ENCODE data around the gene NAPG. TPM values are rescaled to one million over a fixed set of nuclear protein-coding genes. Genes with fewer than 3 reads are reported as not detected.
"Not testable (repeated sequence)": the region's sequence is repeated elsewhere in the genome, so short reads cannot be mapped to it uniquely, and the experiment has no call there.

The NAPG gene
- total RNA-seq, 2 experiments from 2014 or later = 26.6 to 32.1 TPM

DNA sequence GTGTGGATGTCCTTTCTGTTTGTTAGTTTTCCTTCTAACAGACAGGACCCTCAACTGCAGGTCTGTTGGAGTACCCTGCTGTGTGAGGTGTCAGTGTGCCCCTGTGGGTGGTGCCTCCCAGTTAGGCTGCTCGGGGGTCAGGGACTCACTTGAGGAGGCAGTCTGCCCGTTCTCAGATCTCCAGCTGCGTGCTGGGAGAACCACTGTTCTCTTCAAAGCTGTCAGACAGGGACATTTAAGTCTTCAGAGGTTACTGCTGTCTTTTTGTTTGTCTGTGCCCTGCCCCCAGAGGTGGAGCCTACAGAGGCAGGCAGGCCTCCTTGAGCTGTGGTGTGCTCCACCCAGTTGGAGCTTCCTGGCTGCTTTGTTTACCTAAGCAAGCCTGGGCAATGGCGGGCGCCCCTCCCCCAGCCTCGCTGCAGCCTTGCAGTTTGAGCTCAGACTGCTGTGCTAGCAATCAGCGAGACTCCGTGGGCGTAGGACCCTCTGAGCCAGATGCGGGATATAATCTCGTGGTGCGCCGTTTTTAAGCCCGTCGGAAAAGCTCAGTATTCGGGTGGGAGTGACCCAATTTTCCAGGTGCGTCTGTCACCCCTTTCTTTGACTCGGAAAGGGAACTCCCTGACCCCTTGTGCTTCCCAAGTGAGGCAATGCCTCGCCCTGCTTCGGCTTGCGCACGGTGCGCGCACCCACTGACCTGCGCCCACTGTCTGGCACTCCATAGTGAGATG, 52.2 kb downstream of the NAPG start:
- CTCF ChIA-PET = interaction anchor here (1.6 kb wide), 1 partner anchor 12 kb away, joined by 4 read pairs; no protein-coding TSS in a partner anchor
- H3K9me3 Mint-ChIP-seq; POLR2A ChIA-PET; DNase-seq; H3K27me3 Mint-ChIP-seq; H3K36me3 Mint-ChIP-seq (ENCODE audit: low read depth); H3K4me3 Mint-ChIP-seq: not testable (repeated sequence)
- Mint-ChIP-seq H3K27ac (peak overlapping the region; percentile 85), H3K4me1 (peaks cover 17% of the 10 kb centered on the region)

- POLR2A ChIA-PET; H3K36me3 Mint-ChIP-seq (ENCODE audit: low read depth); DNase-seq; H3K4me3 Mint-ChIP-seq; H3K9me3 Mint-ChIP-seq; H3K27me3 Mint-ChIP-seq: not testable (repeated sequence)
- peaks cover 17% of the 10 kb centered on the region for H3K4me1 Mint-ChIP-seq
- CTCF ChIA-PET = interaction anchor here (1.6 kb wide), 1 partner anchor 13 kb away, joined by 4 read pairs; no protein-coding TSS in a partner anchor
- peak overlapping the region; percentile 41 for H3K27ac Mint-ChIP-seq
Measured at GRCh38 chr18:10578573-10578899, 52.7 kb downstream of the NAPG start.

- POLR2A ChIA-PET = no interaction called here
Measured at GRCh38 chr18:10579079-10579867, 53.4 kb downstream of the NAPG start.

DNA sequence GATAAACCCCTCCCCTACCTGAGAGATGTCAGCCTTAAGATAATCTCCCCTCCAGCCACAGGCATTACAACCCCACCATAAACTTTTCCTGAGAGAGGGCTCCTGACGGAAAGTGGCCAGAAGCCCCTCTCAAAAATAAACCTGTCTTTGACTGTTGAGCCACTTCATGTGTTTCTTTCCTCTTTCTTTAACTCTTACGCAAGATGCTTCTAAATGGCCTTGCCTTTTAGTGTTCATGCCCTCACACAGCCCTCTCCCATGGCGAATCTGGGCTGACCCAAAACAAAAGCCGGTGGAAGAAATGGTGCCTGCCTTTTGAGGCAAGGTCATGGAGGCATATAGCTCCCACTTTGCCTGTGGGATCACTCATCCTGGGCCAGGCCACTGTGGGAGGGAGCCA, 54.4 kb downstream of the NAPG start:
- Mint-ChIP-seq H3K9me3 (no peaks in the 10 kb centered on the region), H3K27me3 (peaks cover under 1% of the 10 kb centered on the region), H3K36me3 (ENCODE audit: low read depth) (peaks cover 2% of the 10 kb centered on the region), H3K4me1 (peaks cover 17% of the 10 kb centered on the region), H3K4me3 (no peak overlapping the region), H3K27ac (no peak overlapping the region)
- no peak for DNase-seq
- CTCF ChIA-PET = interaction anchor here (0.6 kb wide), 1 partner anchor 162 kb away, joined by 3 read pairs; no protein-coding TSS in a partner anchor
- POLR2A ChIA-PET = no interaction called here

More at GRCh38 chr18:10579079-10579867, 53.4 kb downstream of the NAPG start:
- H3K36me3 Mint-ChIP-seq (ENCODE audit: low read depth) = peaks cover 2% of the 10 kb centered on the region
- no peak overlapping the region for H3K4me3 Mint-ChIP-seq
- CTCF ChIA-PET = interaction anchor here (1.6 kb wide), 1 partner anchor 13 kb away, joined by 4 read pairs; no protein-coding TSS in a partner anchor
- H3K4me1 Mint-ChIP-seq = peaks cover 17% of the 10 kb centered on the region
- H3K27ac Mint-ChIP-seq = peak overlapping the region; percentile 27
- no peak for DNase-seq
- H3K27me3 Mint-ChIP-seq = no peaks in the 10 kb centered on the region
- H3K9me3 Mint-ChIP-seq = no peaks in the 10 kb centered on the region

- ChIA-PET CTCF (no interaction called here), POLR2A (no interaction called here)
- H3K36me3 Mint-ChIP-seq (ENCODE audit: low read depth) = no peaks in the 10 kb centered on the region
- H3K9me3 Mint-ChIP-seq = no peaks in the 10 kb centered on the region
- no peak overlapping the region for H3K4me3 Mint-ChIP-seq
- peaks cover 3% of the 10 kb centered on the region for H3K4me1 Mint-ChIP-seq
- peaks cover 3% of the 10 kb centered on the region for H3K27me3 Mint-ChIP-seq
- no peak for DNase-seq
- H3K27ac Mint-ChIP-seq = no peak overlapping the region
Measured at GRCh38 chr18:10585260-10585659, 59.4 kb downstream of the NAPG start.

DNA sequence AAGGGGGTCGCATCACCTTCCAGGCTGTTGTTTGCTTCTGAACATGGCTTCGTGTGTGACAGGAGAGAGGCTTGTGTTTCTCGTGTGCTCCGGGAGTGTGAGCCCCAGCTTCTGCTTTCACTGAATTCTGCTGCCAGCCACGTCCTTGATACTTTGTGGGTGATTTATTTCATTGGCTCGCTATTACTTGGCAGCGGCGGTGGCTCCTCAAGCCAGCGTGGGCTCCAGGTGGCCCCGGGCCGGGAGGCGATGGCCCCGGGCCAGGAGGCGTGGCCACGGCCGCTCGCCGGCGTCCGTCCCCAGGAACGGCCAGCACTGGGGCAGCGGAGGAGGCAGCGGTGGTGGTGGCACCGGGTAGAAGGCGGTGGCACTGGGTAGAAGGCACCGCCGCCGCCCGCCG, 63.1 kb downstream of the NAPG start:
- Mint-ChIP-seq H3K36me3 (ENCODE audit: low read depth) (no peaks in the 10 kb centered on the region), H3K4me1 (peaks cover 13% of the 10 kb centered on the region), H3K4me3 (no peak overlapping the region), H3K27ac (no peak overlapping the region), H3K9me3 (peaks cover 3% of the 10 kb centered on the region), H3K27me3 (peaks cover 3% of the 10 kb centered on the region)
- CTCF ChIA-PET = no interaction called here
- POLR2A ChIA-PET = no interaction called here
- no peak for DNase-seq

DNA sequence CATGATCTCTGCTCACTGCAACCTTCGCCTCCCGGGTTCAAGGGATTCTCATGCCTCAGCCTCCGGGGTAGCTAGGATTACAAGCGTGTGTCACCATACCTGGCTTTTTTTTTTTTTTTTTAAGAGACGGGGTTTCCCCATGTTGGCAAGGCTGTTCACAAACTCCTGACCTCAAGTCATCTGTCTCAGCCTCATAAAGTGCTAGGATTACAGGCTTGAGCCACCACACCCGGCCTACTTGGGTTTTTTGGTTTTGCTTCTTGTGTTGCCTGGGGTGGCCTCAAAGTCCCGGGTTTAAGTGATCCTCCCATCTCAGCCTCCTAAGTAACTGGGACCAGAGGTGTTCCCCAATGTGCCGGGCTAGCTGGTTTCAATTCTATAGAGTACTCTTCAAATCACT, 64.6 kb downstream of the NAPG start:
- peaks cover under 1% of the 10 kb centered on the region for H3K27me3 Mint-ChIP-seq
- H3K9me3 Mint-ChIP-seq = peaks cover 3% of the 10 kb centered on the region
- CTCF ChIA-PET = no interaction called here
- POLR2A ChIA-PET = no interaction called here
- no peaks in the 10 kb centered on the region for H3K36me3 Mint-ChIP-seq (ENCODE audit: low read depth)
- no peak for DNase-seq
- peaks cover 13% of the 10 kb centered on the region for H3K4me1 Mint-ChIP-seq
- no peak overlapping the region for H3K4me3 Mint-ChIP-seq
- H3K27ac Mint-ChIP-seq = no peak overlapping the region

- ChIA-PET CTCF (no interaction called here), POLR2A (no interaction called here)
- Mint-ChIP-seq H3K27me3 (no peaks in the 10 kb centered on the region), H3K4me1 (peaks cover 13% of the 10 kb centered on the region), H3K4me3 (no peak overlapping the region), H3K9me3 (peaks cover 3% of the 10 kb centered on the region), H3K27ac (no peak overlapping the region), H3K36me3 (ENCODE audit: low read depth) (no peaks in the 10 kb centered on the region)
- no peak for DNase-seq
Measured at GRCh38 chr18:10591896-10592295, 66.1 kb downstream of the NAPG start.

- H3K27me3 Mint-ChIP-seq; H3K4me3 Mint-ChIP-seq; POLR2A ChIA-PET; DNase-seq; H3K27ac Mint-ChIP-seq; H3K9me3 Mint-ChIP-seq; H3K36me3 Mint-ChIP-seq (ENCODE audit: low read depth): not testable (repeated sequence)
- CTCF ChIA-PET = interaction anchor here (0.6 kb wide), 1 partner anchor 1998 kb away, joined by 3 read pairs; no protein-coding TSS in a partner anchor
- peaks cover 13% of the 10 kb centered on the region for H3K4me1 Mint-ChIP-seq
Measured at GRCh38 chr18:10593366-10594022, 67.7 kb downstream of the NAPG start.

DNA sequence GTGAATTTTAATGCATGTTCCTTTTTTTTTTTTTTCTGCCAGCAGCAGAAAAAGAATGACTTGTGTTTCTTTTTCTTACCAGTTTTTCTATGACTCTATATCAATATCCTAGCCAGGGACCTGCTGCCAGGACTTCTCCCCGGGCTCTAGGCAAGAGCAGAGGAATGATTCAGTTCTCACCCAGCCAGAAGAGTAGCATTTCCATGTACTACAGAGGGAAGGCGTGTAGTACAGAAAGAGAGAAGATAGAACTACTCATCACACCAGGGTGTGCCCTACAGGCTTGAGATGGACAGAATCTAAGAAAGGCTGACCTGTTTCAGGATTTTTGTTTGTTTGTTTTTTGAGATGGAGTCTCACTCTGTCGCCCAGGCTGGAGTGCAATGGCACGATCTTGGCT, 70.1 kb downstream of the NAPG start:
- DNase-seq; H3K4me1 Mint-ChIP-seq; CTCF ChIA-PET; H3K9me3 Mint-ChIP-seq; H3K36me3 Mint-ChIP-seq (ENCODE audit: low read depth); H3K27me3 Mint-ChIP-seq; H3K4me3 Mint-ChIP-seq; POLR2A ChIA-PET: not testable (repeated sequence)
- H3K27ac Mint-ChIP-seq = peak overlapping the region; percentile 4

- H3K27ac Mint-ChIP-seq; H3K4me1 Mint-ChIP-seq; H3K4me3 Mint-ChIP-seq; H3K9me3 Mint-ChIP-seq; H3K27me3 Mint-ChIP-seq; H3K36me3 Mint-ChIP-seq (ENCODE audit: low read depth); CTCF ChIA-PET; POLR2A ChIA-PET; DNase-seq: not testable (repeated sequence)
Measured at GRCh38 chr18:10597695-10598094, 71.9 kb downstream of the NAPG start.

DNA sequence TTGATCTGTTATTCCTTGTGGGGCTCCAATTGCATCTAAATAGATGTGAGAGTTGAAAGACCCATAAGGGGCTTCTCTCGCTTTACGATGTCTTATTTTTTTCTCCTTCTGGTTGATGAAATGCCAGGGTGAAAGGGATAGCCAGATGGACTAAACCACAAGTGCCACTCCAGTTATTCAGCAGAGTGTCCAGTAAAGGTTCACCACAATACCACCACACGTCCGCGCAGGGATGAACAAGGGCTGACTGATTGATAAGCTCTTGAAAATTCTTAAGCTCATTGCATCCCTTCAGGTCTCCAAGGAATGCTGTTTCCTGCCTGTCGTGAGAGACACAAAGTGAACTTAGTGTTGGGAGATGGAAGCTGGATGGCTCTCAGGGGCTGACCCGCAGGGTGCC, 74.9 kb downstream of the NAPG start:
- POLR2A ChIA-PET; H3K4me3 Mint-ChIP-seq; H3K27ac Mint-ChIP-seq; H3K27me3 Mint-ChIP-seq; DNase-seq; H3K9me3 Mint-ChIP-seq; H3K36me3 Mint-ChIP-seq (ENCODE audit: low read depth); H3K4me1 Mint-ChIP-seq: not testable (repeated sequence)
- CTCF ChIA-PET = interaction anchor here (1.3 kb wide), 1 partner anchor 40 kb away, joined by 3 read pairs; no protein-coding TSS in a partner anchor
